Mesenchymal stem cell (in vitro differentiated cells and primary cell): Measurements from ENCODE around the gene IL21R.

Experiments
- DNase-seq: peaks from one replicate; pipeline ENCODE4 v3.0.0-alpha.2; 2013
- H2AFZ ChIP-seq: one replicate; pipeline ENCODE4 v1.6.1; 2013; ENCODE audit warnings: low read depth, mild to moderate bottlenecking, control low read depth, inconsistent platforms, low read length, moderate library complexity
- H2AK5ac ChIP-seq: 2 replicates; pipeline ENCODE4 v1.6.1; 2013; ENCODE audit warnings: low read length, moderate library complexity, mild to moderate bottlenecking, inconsistent platforms; ENCODE audit not compliant: severe bottlenecking
- H2BK120ac ChIP-seq: one replicate; pipeline ENCODE4 v1.6.1; 2013; ENCODE audit warnings: low read depth, mild to moderate bottlenecking, inconsistent platforms, low read length, moderate library complexity
- H2BK12ac ChIP-seq, 2 experiments: one replicate each; pipeline ENCODE4 v1.6.1; 2013; ENCODE audit warnings: inconsistent platforms in 2 of 2, low read length in 2 of 2, mild to moderate bottlenecking in 2 of 2, moderate library complexity in 2 of 2, control low read depth in 1 of 2
- H2BK15ac ChIP-seq: one replicate; pipeline ENCODE4 v1.6.1; 2013; ENCODE audit warnings: mild to moderate bottlenecking, low read depth, inconsistent platforms; ENCODE audit not compliant: poor library complexity, severe bottlenecking
- H2BK5ac ChIP-seq: 2 replicates; pipeline ENCODE4 v1.6.1; 2013; ENCODE audit warnings: low read depth, mild to moderate bottlenecking, low read length, control low read depth, inconsistent platforms; ENCODE audit not compliant: poor library complexity, severe bottlenecking
- H3K14ac ChIP-seq, 2 experiments: one replicate each; pipeline ENCODE4 v1.6.1; 2013; ENCODE audit warnings: inconsistent platforms in 2 of 2, low read length in 2 of 2, control low read depth in 1 of 2, mild to moderate bottlenecking in 1 of 2, moderate library complexity in 1 of 2
- H3K18ac ChIP-seq, 2 experiments: one replicate each; pipeline ENCODE4 v1.6.1; 2013; ENCODE audit warnings: inconsistent platforms in 2 of 2, low read length in 2 of 2, control low read depth in 1 of 2, low read depth in 1 of 2, mild to moderate bottlenecking in 1 of 2
- H3K23ac ChIP-seq, 2 experiments: one replicate each; pipeline ENCODE4 v1.6.1; 2013; ENCODE audit warnings: inconsistent platforms in 2 of 2, low read length in 2 of 2, mild to moderate bottlenecking in 2 of 2, moderate library complexity in 2 of 2, control low read depth in 1 of 2
- H3K27ac ChIP-seq: 2 replicates; pipeline ENCODE4 v1.5.1; 2013; ENCODE audit warnings: mild to moderate bottlenecking, moderate library complexity, low read length, control low read depth, inconsistent platforms; ENCODE audit not compliant: poor library complexity, severe bottlenecking
- H3K27me3 ChIP-seq, 2 experiments: 2 replicates each; pipeline versions ENCODE4 v1.6.1 to v1.7.0; 2013; ENCODE audit warnings: low read length in 2 of 2, mild to moderate bottlenecking in 2 of 2, moderate library complexity in 2 of 2, control low read depth in 1 of 2, inconsistent platforms in 1 of 2; ENCODE audit not compliant: control insufficient read depth in 1 of 2, insufficient read depth in 1 of 2
- H3K36me3 ChIP-seq, 2 experiments: 2 replicates each; pipeline versions ENCODE4 v1.6.1 to v1.7.0; 2013; ENCODE audit warnings: low read length in 2 of 2, control low read depth in 1 of 2, inconsistent platforms in 1 of 2, low read depth in 1 of 2, mild to moderate bottlenecking in 1 of 2; ENCODE audit not compliant: insufficient read depth in 2 of 2, control insufficient read depth in 1 of 2
- H3K4ac ChIP-seq, 2 experiments: one replicate each; pipeline ENCODE4 v1.6.1; 2013; ENCODE audit warnings: inconsistent platforms in 2 of 2, low read length in 2 of 2, mild to moderate bottlenecking in 2 of 2, moderate library complexity in 2 of 2, control low read depth in 1 of 2, low read depth in 1 of 2
- H3K4me1 ChIP-seq: 2 replicates; pipeline ENCODE4 v1.6.1; 2013; ENCODE audit warnings: low read depth, low read length, control low read depth; ENCODE audit not compliant: control insufficient read depth, insufficient read depth
- H3K4me2 ChIP-seq: 2 replicates; pipeline ENCODE4 v1.6.1; 2013; ENCODE audit warnings: low read length, mild to moderate bottlenecking, inconsistent platforms; ENCODE audit not compliant: poor library complexity, severe bottlenecking
- H3K4me3 ChIP-seq, 2 experiments: 2 replicates each; pipeline versions ENCODE4 v1.5.1 to v1.7.0; 2013; ENCODE audit warnings: low read length in 2 of 2, mild to moderate bottlenecking in 2 of 2, control low read depth in 1 of 2, low read depth in 1 of 2; ENCODE audit not compliant: insufficient read depth in 1 of 2
- H3K79me1 ChIP-seq: replicated peaks from 2 replicates; pipeline ENCODE4 v1.6.1; 2013; ENCODE audit warnings: mild to moderate bottlenecking, control low read depth, low read length, inconsistent platforms; ENCODE audit not compliant: poor library complexity, severe bottlenecking
- H3K9ac ChIP-seq: 2 replicates; pipeline ENCODE4 v1.7.0; 2013; ENCODE audit warnings: mild to moderate bottlenecking, low read length, moderate library complexity
- H3K9me3 ChIP-seq: 2 replicates; pipeline ENCODE4 v1.7.0; 2013; ENCODE audit warnings: mild to moderate bottlenecking, low read length; ENCODE audit not compliant: control insufficient read depth
- H4K8ac ChIP-seq: one replicate; pipeline ENCODE4 v1.6.1; 2013; ENCODE audit warnings: inconsistent platforms, mild to moderate bottlenecking, low read length, moderate library complexity
- H4K91ac ChIP-seq: one replicate; pipeline ENCODE4 v1.6.1; 2013; ENCODE audit warnings: mild to moderate bottlenecking, low read length, inconsistent platforms
- WGBS: methylation state at CpG from one replicate; pipeline ENCODE4 v1.1.7; 2013; ENCODE audit warnings: mixed read lengths; 5-methylcytosine and 5-hydroxymethylcytosine counted together

Gene IL21R

GRCh38 chr16:27359051-27359450 is 42.9 kb upstream of the IL21R start:
- Histone ChIP-seq H3K18ac (no peak overlapping the region), H3K14ac (no peak overlapping the region), H3K27ac (no peak overlapping the region), H3K23ac (no peak overlapping the region), H3K9ac (no peak overlapping the region), H3K27me3 (no peaks in the 10 kb centered on the region), H4K91ac (no peak overlapping the region), H3K79me1 (peaks cover 39% of the 10 kb centered on the region), H2BK15ac (no peak overlapping the region), H4K8ac (no peak overlapping the region), H2BK120ac (no peak overlapping the region), H3K4me2 (no peak overlapping the region), H2BK12ac (no peak overlapping the region), H2AFZ (no peak overlapping the region), H3K36me3 (peaks cover 90 to 92% of the 10 kb centered on the region in 2 experiments), H3K4me1 (peaks cover 8% of the 10 kb centered on the region), H2BK5ac (no peak overlapping the region), H3K4ac (no peak overlapping the region), H2AK5ac (no peak overlapping the region), H3K4me3 (no peak overlapping the region), H3K9me3 (peaks cover 4% of the 10 kb centered on the region)
- no peak for DNase-seq
- WGBS: 95% methylated on average over 4 of the region's 4 CpGs

- no peaks in the 10 kb centered on the region for H3K27me3 ChIP-seq
- peaks cover 9% of the 10 kb centered on the region for H3K4me1 ChIP-seq
- no peak overlapping the region for H4K8ac ChIP-seq
- H3K14ac ChIP-seq: no peak overlapping the region
- no peak overlapping the region for H2BK5ac ChIP-seq
- H3K9ac ChIP-seq: no peak overlapping the region
- no peak overlapping the region for H3K4me3 ChIP-seq
- H3K4me2 ChIP-seq: no peak overlapping the region
- no peak overlapping the region for H3K23ac ChIP-seq
- H2AFZ ChIP-seq: no peak overlapping the region
- no peak overlapping the region for H3K27ac ChIP-seq
- H2BK12ac ChIP-seq: no peak overlapping the region
- H4K91ac ChIP-seq: no peak overlapping the region
- H3K36me3 ChIP-seq: peaks cover 89 to 91% of the 10 kb centered on the region in 2 experiments
- H2AK5ac ChIP-seq: no peak overlapping the region
- peaks cover 4% of the 10 kb centered on the region for H3K9me3 ChIP-seq
- H3K4ac ChIP-seq: no peak overlapping the region
- H3K79me1 ChIP-seq: peaks cover 39% of the 10 kb centered on the region
- no peak overlapping the region for H2BK120ac ChIP-seq
- WGBS: 83% methylated on average over 6 of the region's 6 CpGs
- H3K18ac ChIP-seq: no peak overlapping the region
- DNase-seq: no peak
- H2BK15ac ChIP-seq: no peak overlapping the region
These were observed 42.4 kb upstream of the IL21R start for GRCh38 chr16:27359615-27360014.

GRCh38 chr16:27361987-27362386 is 40.0 kb upstream of the IL21R start:
- no peak overlapping the region for H3K9ac ChIP-seq
- H3K79me1 ChIP-seq: peaks cover 27% of the 10 kb centered on the region
- no peak overlapping the region for H2AFZ ChIP-seq
- H2AK5ac ChIP-seq: no peak overlapping the region
- peaks cover 67 to 70% of the 10 kb centered on the region in 2 experiments for H3K36me3 ChIP-seq
- no peak overlapping the region for H4K8ac ChIP-seq
- H4K91ac ChIP-seq: no peak overlapping the region
- WGBS: 90% methylated on average over 3 of the region's 3 CpGs
- no peak for DNase-seq
- no peak overlapping the region for H3K4ac ChIP-seq
- H2BK15ac ChIP-seq: no peak overlapping the region
- H2BK120ac ChIP-seq: no peak overlapping the region
- peaks cover 10% of the 10 kb centered on the region for H3K4me1 ChIP-seq
- H3K4me2 ChIP-seq: no peak overlapping the region
- H3K9me3 ChIP-seq: peaks cover 4% of the 10 kb centered on the region
- no peak overlapping the region for H3K14ac ChIP-seq
- H2BK5ac ChIP-seq: no peak overlapping the region
- no peak overlapping the region for H3K23ac ChIP-seq
- H3K27ac ChIP-seq: no peak overlapping the region
- H2BK12ac ChIP-seq: no peak overlapping the region
- H3K27me3 ChIP-seq: no peaks in the 10 kb centered on the region
- H3K18ac ChIP-seq: no peak overlapping the region
- H3K4me3 ChIP-seq: no peak overlapping the region

- H3K4me2 ChIP-seq: no peak overlapping the region
These were observed 39.3 kb upstream of the IL21R start for GRCh38 chr16:27362570-27363245.

More at GRCh38 chr16:27362570-27363245, 39.3 kb upstream of the IL21R start:
- H4K8ac ChIP-seq: no peak overlapping the region
- H3K27ac ChIP-seq: no peak overlapping the region
- H3K79me1 ChIP-seq: peaks cover 25% of the 10 kb centered on the region
- H3K9me3 ChIP-seq: peaks cover 4% of the 10 kb centered on the region
- peaks cover 64% of the 10 kb centered on the region in 2 experiments for H3K36me3 ChIP-seq
- no peak overlapping the region for H4K91ac ChIP-seq
- no peak overlapping the region for H3K9ac ChIP-seq
- H2BK12ac ChIP-seq: no peak overlapping the region
- H2BK15ac ChIP-seq: no peak overlapping the region
- H3K4me3 ChIP-seq: no peak overlapping the region
- H3K4me1 ChIP-seq: peaks cover 14% of the 10 kb centered on the region
- H3K23ac ChIP-seq: no peak overlapping the region
- 97% methylated on average over 16 of the region's 16 CpGs for WGBS
- no peak overlapping the region for H2BK5ac ChIP-seq
- no peak overlapping the region for H2BK120ac ChIP-seq
- H2AFZ ChIP-seq: no peak overlapping the region
- H3K27me3 ChIP-seq: no peaks in the 10 kb centered on the region
- no peak overlapping the region for H3K14ac ChIP-seq
- DNase-seq: no peak
- H3K18ac ChIP-seq: no peak overlapping the region
- no peak overlapping the region for H2AK5ac ChIP-seq
- H3K4ac ChIP-seq: no peak overlapping the region
